Small intestine (tissue), 7 donors: ENCODE results near the gene PRIMA1. TPM values are rescaled to one million over a fixed set of nuclear protein-coding genes. Genes with fewer than 3 reads are reported as not detected.

Experiments used
- DNase-seq, 2 donors: peaks; one replicate each; pipeline versions ENCODE4 v3.0.0 to v3.0.0-alpha.2; 2013
- FAIRE-seq: peaks from 2 replicates; lab custom pipeline; 2012; peaks lifted over from hg19 to GRCh38; lab: Jason Lieb, UNC
- H3K27ac ChIP-seq, 3 donors: one replicate each; pipeline ENCODE4 v1.5.1; 2013; ENCODE audit warnings: low read length in 2 of 3, mild to moderate bottlenecking in 2 of 3, control low read depth in 1 of 3, inconsistent platforms in 1 of 3, low read depth in 1 of 3, moderate library complexity in 1 of 3
- H3K27me3 ChIP-seq, 3 donors: one replicate each; pipeline ENCODE4 v1.6.1; 2013; ENCODE audit warnings: low read length in 3 of 3, inconsistent platforms in 1 of 3; ENCODE audit not compliant: control insufficient read depth in 3 of 3, insufficient read depth in 3 of 3
- H3K36me3 ChIP-seq, 3 donors: one replicate each; pipeline ENCODE4 v1.6.1; 2013; ENCODE audit warnings: low read length in 3 of 3, inconsistent platforms in 1 of 3, low read depth in 1 of 3, mild to moderate bottlenecking in 1 of 3, moderate library complexity in 1 of 3; ENCODE audit not compliant: control insufficient read depth in 3 of 3, insufficient read depth in 2 of 3
- H3K4me1 ChIP-seq, 3 donors: one replicate each; pipeline ENCODE4 v1.6.1; 2013; ENCODE audit warnings: low read length in 2 of 3, inconsistent platforms in 1 of 3, low read depth in 1 of 3, mild to moderate bottlenecking in 1 of 3, moderate library complexity in 1 of 3; ENCODE audit not compliant: control insufficient read depth in 3 of 3, insufficient read depth in 2 of 3
- H3K4me3 ChIP-seq, 3 donors: one replicate each; pipeline ENCODE4 v1.5.1; 2013; ENCODE audit warnings: low read length in 3 of 3, control low read depth in 1 of 3, inconsistent platforms in 1 of 3, low read depth in 1 of 3, mild to moderate bottlenecking in 1 of 3, moderate library complexity in 1 of 3
- H3K9me3 ChIP-seq, 2 donors: one replicate each; pipeline ENCODE4 v1.6.1; 2013; ENCODE audit warnings: low read depth in 1 of 2, low read length in 1 of 2; ENCODE audit not compliant: control insufficient read depth in 2 of 2, insufficient read depth in 1 of 2
- WGBS, 3 donors: extraction: QIAGEN DNeasy Blood & Tissue Kit; methylation state at CpG; one replicate each; pipeline ENCODE4 v1.1.7; 2013; 5-methylcytosine and 5-hydroxymethylcytosine counted together
- polyA plus RNA-seq, 4 donors: library from polyadenylated mRNA; stranded (reverse) in 3 of 4; unstranded in 1 of 4; fragments of 200-250 nt in 3 of 4; fragments of 120-200 nt in 1 of 4; gene quantifications; one replicate each; pipeline versions ENCODE4 v1.2.1 to v1.2.3, GENCODE V29; 2013
- donor health status: healthy with polysubstance abuse.
- donor health status: control.
- donor health status: control.
- donor health status: Bipolar disorder and iron deficiency.
- donor health status: healthy.

PRIMA1 gene
- polyA plus RNA-seq, 4 donors: 0.22 to 10.4 (median 1.5) TPM

GRCh38 chr14:93675651-93676050 is 112.6 kb downstream of the PRIMA1 start:
- DNase-seq (no peak), FAIRE-seq (no peak)
- Histone ChIP-seq H3K27ac (no peak overlapping the region), H3K36me3 (no peaks in the 10 kb centered on the region), H3K27me3 (no peaks in the 10 kb centered on the region), H3K4me1 (no peaks in the 10 kb centered on the region), H3K9me3 (no peaks in the 10 kb centered on the region), H3K4me3 (no peak overlapping the region)

GRCh38 chr14:93674343-93674742 is 113.9 kb downstream of the PRIMA1 start:
- H3K36me3 ChIP-seq: no peaks in the 10 kb centered on the region
- 70 to 86% (median 82%) methylated on average over 1 of the region's 1 CpG for WGBS, 3 donors
- no peaks in the 10 kb centered on the region for H3K9me3 ChIP-seq
- no peak overlapping the region for H3K27ac ChIP-seq
- FAIRE-seq (no peak), DNase-seq (no peak)
- no peaks in the 10 kb centered on the region for H3K27me3 ChIP-seq
- H3K4me3 ChIP-seq: no peak overlapping the region
- no peaks in the 10 kb centered on the region for H3K4me1 ChIP-seq

- FAIRE-seq (no peak), DNase-seq (no peak)
- Histone ChIP-seq H3K9me3 (no peaks in the 10 kb centered on the region), H3K4me1 (no peaks in the 10 kb centered on the region), H3K4me3 (no peak overlapping the region), H3K27ac (no peak overlapping the region), H3K27me3 (no peaks in the 10 kb centered on the region), H3K36me3 (no peaks in the 10 kb centered on the region)
- 49 to 74% (median 56%) methylated on average over 4 of the region's 4 CpGs for WGBS, 3 donors
These were observed 118.7 kb downstream of the PRIMA1 start for GRCh38 chr14:93669632-93670031.

Other genes starting within 250 kb of the PRIMA1 start
- not detected for gene FAM181A, start 138.9 kb upstream of the PRIMA1 start, polyA plus RNA-seq
- gene ASB2, start 188.1 kb upstream of the PRIMA1 start, polyA plus RNA-seq: 1 to 10 TPM; 1.3 to 5.6 (median 4.2) TPM
- not detected for gene CCDC197, start 208.8 kb upstream of the PRIMA1 start, polyA plus RNA-seq
- 1 to 10 TPM in 1 of 4 donors, under 1 TPM in 3; 0.22 to 1.4 (median 0.74) TPM for gene OTUB2, start 237.9 kb upstream of the PRIMA1 start, polyA plus RNA-seq